ENCODE results near the gene TMEM54. TPM values are rescaled to one million over a fixed set of nuclear protein-coding genes. Genes with fewer than 3 reads are reported as not detected.

The TMEM54 gene
- total RNA-seq, 4 donors from 2014 or later, result 122 to 245 (median 198) TPM

DNA sequence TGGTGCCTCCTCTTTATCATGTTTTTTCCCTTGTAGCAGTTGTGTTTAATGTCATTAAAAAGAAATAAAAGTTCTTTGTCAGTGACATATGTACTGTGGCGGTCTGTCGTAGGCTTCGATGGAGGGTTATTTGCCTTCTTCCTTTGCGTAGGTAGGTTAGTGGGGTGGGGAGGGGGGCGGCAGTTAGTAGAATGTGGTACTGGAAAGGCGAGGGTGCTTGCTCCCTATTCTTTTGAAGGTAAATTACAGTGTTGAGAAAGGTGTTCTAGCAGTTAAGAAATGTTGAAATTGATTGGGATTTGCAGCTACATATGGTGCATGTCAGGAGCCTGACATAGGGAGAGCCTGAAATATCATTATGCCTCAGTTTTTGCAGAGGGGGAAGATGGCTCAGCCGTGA is 42.4 kb downstream of the TMEM54 start:
- intact Hi-C loops (cut with DNase I; ENCODE audit: low total_unique reads), result no loop called here

DNA sequence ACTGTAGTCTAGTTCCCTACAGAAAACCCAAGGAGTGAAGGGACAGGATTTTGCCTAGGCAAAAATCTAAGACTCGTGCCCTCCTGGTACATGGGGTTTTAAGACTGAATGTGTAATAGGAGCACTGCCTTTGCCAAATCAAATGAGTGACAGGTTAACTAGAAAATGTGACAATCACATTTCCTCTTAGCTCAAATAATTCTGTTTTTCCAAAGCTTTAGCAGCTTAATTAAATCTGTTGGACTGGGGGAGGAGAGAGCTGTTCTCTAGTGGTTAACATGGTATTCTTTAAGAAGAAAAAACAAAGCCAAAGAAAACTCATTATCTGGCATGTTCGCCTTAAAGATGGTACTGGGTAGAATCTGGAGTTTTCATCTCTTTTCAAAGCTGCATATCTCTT is 43.1 kb downstream of the TMEM54 start:
- intact Hi-C loops (cut with DNase I; ENCODE audit: low total_unique reads), result no loop called here
- no peak for TF ChIP-seq POLR2A (IDR thresholded peaks at IDR 0.05)
- TF ChIP-seq, protein P1, sequence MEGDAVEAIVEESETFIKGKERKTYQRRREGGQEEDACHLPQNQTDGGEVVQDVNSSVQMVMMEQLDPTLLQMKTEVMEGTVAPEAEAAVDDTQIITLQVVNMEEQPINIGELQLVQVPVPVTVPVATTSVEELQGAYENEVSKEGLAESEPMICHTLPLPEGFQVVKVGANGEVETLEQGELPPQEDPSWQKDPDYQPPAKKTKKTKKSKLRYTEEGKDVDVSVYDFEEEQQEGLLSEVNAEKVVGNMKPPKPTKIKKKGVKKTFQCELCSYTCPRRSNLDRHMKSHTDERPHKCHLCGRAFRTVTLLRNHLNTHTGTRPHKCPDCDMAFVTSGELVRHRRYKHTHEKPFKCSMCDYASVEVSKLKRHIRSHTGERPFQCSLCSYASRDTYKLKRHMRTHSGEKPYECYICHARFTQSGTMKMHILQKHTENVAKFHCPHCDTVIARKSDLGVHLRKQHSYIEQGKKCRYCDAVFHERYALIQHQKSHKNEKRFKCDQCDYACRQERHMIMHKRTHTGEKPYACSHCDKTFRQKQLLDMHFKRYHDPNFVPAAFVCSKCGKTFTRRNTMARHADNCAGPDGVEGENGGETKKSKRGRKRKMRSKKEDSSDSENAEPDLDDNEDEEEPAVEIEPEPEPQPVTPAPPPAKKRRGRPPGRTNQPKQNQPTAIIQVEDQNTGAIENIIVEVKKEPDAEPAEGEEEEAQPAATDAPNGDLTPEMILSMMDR (IDR thresholded peaks at IDR 0.05), result no peak
- WGBS, 2 donors, result 96 to 100% methylated on average over 2 of the region's 2 CpGs
- no peak for DNase-seq (ENCODE audit: low spot score in 2 of 2)
- H3K4me3 ChIP-seq (ENCODE audit: low read depth, poor library complexity, severe bottlenecking), result no peak overlapping the region

More for the DNA sequence above, 42.4 kb downstream of the TMEM54 start:
- H3K4me3 ChIP-seq (ENCODE audit: low read depth, poor library complexity, severe bottlenecking), result no peak overlapping the region
- TF ChIP-seq, protein P1 (IDR thresholded peaks at IDR 0.05), result no peak
- peak in 1 of 2 donors; percentile 2 for DNase-seq (ENCODE audit: low spot score in 2 of 2)
- 90 to 96% methylated on average over 7 of the region's 7 CpGs for WGBS, 2 donors

DNA sequence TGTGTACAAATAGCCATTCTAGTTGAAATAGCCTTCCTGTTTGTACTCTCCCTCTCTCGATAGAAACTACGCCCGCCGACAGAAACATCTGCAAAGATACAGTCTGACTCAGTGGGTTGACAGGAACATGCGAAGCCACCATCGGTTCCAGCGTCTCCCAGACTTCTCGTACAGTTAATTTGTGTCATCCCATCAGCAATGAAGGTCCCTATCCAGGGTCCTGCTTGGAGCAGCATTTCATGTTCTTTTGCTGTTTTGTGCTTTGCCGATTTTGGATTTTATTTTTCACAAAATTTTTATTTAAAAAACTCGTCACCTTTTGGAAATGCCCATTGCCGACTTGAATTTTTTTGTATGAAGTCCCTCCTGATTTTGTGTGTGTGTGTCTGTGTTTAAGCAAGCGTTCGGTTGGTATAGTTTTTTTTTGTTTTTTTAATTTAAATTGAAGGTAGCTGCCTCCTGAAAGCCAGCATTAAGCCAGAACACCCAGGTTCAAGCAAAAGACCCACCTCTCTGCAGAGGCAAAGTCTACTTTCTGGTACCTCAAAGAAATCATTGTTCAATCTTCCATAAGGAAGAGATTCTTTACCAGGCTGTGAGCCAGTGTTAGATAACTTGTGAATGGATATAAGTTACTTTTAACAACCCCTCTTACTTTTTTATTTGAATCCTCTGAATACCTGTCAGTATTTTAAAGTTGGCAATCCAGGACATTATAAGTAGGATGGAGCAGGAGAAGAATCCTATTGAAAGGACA is 45.1 kb downstream of the TMEM54 start:
- no peak for TF ChIP-seq POLR2A (IDR thresholded peaks at IDR 0.05)
- TF ChIP-seq, protein P1 (IDR thresholded peaks at IDR 0.05), result no peak
- 91 to 93% methylated on average over 13 of the region's 13 CpGs for WGBS, 2 donors
- intact Hi-C loops (cut with DNase I; ENCODE audit: low total_unique reads), result no loop called here
- DNase-seq (ENCODE audit: low spot score in 2 of 2), result no peak
- no peak overlapping the region for H3K4me3 ChIP-seq (ENCODE audit: low read depth, poor library complexity, severe bottlenecking)

DNA sequence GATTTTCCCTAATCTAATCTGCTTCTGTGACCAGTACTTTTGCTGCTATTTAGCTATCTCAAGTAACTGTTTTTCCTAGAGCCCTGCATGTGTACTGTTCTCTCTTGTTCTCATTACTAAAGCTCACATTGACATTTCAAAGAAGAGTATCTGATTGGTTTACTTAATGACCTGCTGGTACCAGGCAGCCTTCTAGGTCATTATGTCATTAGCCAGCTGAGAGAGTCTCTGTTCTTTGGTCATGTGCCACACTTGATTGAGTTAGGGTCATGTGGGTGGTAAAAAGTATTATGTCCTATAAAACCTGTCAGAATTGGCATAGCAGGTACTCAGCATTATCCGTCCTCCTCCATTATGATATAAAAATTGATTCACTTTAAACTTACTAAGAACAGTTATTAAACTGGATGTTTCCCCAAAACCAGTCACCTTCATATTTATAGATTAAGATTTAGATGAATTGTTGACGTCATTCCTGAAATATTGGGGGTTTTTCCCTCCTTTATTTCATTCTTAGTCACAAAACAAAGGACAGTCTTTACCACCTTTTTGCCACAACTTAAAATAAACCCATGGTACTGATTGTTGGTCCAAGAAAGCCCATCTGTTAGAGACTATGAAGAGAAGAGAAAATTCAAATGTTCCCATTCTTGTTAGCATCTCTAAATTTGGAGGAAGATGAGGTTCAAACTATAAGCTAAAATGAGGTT is 52.7 kb downstream of the TMEM54 start:
- H3K4me3 ChIP-seq (ENCODE audit: low read depth, poor library complexity, severe bottlenecking), result no peak overlapping the region
- no peak for DNase-seq (ENCODE audit: low spot score in 2 of 2)
- 40 to 45% methylated on average over 2 of the region's 2 CpGs for WGBS, 2 donors
- intact Hi-C loops (cut with DNase I; ENCODE audit: low total_unique reads), result no loop called here
- TF ChIP-seq POLR2A (IDR thresholded peaks at IDR 0.05), result no peak
- TF ChIP-seq, protein P1 (IDR thresholded peaks at IDR 0.05), result no peak

Other genes with a start within 250 kb of the TMEM54 start
- gene SYNC, start 198.6 kb downstream of the TMEM54 start, total RNA-seq, result 10 to 100 TPM in 1 of 4 donors, 1 to 10 TPM in 3; 2.8 to 16.9 (median 5.8) TPM
- 10 to 100 TPM; 24.8 to 40.0 (median 30.2) TPM for gene YARS1, start 84.0 kb downstream of the TMEM54 start, total RNA-seq
- gene S100PBP, start 83.7 kb downstream of the TMEM54 start, total RNA-seq, result 10 to 100 TPM; 11.0 to 32.1 (median 18.2) TPM
- gene FNDC5, start 30.5 kb downstream of the TMEM54 start, total RNA-seq, result under 1 TPM in 2 of 4 donors, not detected in 2; 0.27 to 0.58 TPM
- gene HPCA, start 14.9 kb downstream of the TMEM54 start, total RNA-seq, result under 1 TPM in 1 of 4 donors, not detected in 3; 0.19 TPM
- 10 to 100 TPM; 29.5 to 42.6 (median 37.5) TPM for gene RNF19B, start 63.4 kb upstream of the TMEM54 start, total RNA-seq
- gene AK2, start 135.5 kb upstream of the TMEM54 start, total RNA-seq, result 100 to 1,000 TPM in 3 of 4 donors, 10 to 100 TPM in 1; 90.0 to 247 (median 144) TPM
- 10 to 100 TPM in 1 of 4 donors, 1 to 10 TPM in 3; 2.2 to 13.7 (median 3.5) TPM for gene AZIN2, start 179.8 kb upstream of the TMEM54 start, total RNA-seq

Measured in lower leg skin (tissue), 4 donors.